22Rv1 (cell line): ENCODE data around the gene FAM131C.
"Not testable (repeated sequence)": the region's sequence is repeated elsewhere in the genome, so short reads cannot be mapped to it uniquely, and the experiment has no call there.

ENCODE experiments used
- H3K27ac ChIP-seq: fragments of 450-650 bp; 2 replicates; pipeline ENCODE4 v1.5.1; 2017
- ZFX ChIP-seq: fragments of 450-650 bp; IDR thresholded peaks from 2 replicates; pipeline ENCODE4 v1.6.1; 2017; ENCODE audit warnings: antibody characterized with exemption, borderline replicate concordance
- TF ChIP-seq, protein P1 (sequence below): fragments of 450-650 bp; IDR thresholded peaks from 2 replicates; pipeline ENCODE4 v1.5.1; 2017; ENCODE audit warnings: mild to moderate bottlenecking

FAM131C gene

DNA sequence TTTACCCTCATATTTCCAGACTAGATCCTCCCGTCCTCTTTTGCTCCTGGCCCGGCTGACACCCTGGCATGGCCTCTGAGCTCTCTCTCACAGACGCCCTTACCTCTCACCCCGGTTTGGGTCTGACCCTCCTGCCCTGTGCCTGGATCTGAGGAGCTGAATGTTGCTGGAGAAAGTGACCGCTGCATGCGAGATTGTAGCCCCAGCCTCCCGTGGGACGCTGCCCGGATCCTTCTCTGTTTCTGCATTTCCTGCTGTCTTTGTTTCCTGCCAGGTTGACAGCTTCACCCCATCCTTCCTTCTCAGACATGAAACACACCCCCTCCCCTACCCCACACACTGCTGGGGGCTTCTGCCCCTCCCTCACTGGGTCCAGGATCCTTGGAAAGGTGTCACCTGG, 9.5 kb downstream of the FAM131C start:
- no peak for TF ChIP-seq ZFX
- TF ChIP-seq, protein P1, sequence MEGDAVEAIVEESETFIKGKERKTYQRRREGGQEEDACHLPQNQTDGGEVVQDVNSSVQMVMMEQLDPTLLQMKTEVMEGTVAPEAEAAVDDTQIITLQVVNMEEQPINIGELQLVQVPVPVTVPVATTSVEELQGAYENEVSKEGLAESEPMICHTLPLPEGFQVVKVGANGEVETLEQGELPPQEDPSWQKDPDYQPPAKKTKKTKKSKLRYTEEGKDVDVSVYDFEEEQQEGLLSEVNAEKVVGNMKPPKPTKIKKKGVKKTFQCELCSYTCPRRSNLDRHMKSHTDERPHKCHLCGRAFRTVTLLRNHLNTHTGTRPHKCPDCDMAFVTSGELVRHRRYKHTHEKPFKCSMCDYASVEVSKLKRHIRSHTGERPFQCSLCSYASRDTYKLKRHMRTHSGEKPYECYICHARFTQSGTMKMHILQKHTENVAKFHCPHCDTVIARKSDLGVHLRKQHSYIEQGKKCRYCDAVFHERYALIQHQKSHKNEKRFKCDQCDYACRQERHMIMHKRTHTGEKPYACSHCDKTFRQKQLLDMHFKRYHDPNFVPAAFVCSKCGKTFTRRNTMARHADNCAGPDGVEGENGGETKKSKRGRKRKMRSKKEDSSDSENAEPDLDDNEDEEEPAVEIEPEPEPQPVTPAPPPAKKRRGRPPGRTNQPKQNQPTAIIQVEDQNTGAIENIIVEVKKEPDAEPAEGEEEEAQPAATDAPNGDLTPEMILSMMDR: no peak
- no peak overlapping the region for H3K27ac ChIP-seq

DNA sequence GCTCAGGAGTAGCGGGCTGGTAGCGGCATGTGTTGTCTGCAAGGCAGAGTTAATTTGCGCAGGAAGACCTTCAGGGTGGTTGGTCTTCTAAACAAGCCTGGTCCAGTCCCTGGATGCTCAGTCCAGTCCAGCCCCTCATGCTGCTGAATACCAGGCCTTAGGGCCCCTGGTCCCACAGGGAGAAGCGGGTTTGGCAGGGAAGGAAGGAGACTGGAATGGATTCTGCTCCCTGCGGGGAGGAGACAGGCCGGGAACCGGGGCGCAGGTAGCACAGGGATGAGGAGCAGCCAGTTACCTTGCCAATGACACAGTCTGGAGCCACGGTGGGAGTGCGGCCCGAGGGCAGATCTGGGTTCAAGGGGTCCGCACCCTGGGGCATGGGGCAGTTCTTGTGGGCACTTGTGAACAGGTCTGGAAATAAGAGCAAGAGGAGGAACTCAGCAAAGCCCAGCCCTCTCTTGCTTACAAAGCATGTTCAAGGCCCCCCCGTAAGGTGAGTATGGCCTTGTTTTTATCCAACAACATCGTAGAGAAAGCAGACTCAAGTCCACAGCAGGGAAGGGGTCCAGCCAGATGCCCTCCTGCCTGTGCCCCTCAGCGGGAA, 10.1 kb downstream of the FAM131C start:
- TF ChIP-seq ZFX: no peak
- TF ChIP-seq, protein P1: no peak
- no peak overlapping the region for H3K27ac ChIP-seq

DNA sequence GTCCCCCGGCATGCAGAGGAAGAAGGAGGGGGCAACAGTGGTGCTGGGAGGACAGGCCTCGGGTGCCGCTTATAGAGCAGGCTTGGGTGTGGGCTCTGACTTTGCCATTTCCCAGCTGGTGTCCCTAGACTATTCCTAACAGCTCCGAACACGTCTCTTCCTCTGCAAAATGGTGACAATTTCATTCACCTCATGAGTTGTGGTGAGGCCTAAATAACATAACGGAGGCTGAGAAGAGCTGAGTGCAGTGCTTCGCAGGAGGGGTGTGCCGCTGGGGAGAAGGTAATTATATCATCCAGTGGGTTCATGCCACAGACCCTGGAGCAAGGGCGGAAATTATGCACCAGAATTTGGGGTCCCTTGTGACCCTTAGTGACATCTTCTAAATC, 10.8 kb downstream of the FAM131C start:
- not testable (repeated sequence) for H3K27ac ChIP-seq

DNA sequence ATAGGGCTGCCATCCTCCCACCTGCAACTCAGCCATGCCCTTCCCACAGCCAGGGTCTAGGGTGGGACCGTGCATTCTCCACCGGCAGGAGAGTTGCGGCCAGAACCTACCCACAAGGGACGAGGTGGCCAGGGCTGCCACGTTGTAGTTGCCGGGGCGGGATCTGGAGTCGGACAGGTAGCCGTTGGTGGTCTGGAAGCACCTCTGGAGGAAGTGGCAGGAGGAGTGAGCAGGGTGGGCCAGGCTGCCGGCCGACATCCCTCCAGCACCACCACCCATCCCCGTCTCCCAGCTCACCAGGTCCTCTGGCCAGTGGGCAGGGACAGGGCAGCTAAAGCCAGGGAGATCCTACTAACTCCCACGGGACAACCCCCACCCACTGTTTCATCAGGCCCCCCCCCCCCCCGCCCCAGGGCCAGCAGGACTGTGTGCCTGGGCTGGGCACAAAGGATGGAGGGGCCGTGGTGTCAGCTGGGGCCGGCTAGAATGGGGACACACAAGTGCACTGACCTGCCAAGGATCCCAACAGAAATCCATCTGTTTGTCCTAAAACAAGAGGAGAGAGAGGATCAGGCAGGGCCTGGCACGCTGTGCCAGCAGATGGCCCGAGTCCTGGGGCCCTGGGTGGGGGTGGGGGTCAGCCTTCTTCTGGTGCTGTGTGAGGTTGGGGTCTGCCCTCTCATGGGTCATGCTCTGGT, 11.3 kb downstream of the FAM131C start:
- H3K27ac ChIP-seq: not testable (repeated sequence)

DNA sequence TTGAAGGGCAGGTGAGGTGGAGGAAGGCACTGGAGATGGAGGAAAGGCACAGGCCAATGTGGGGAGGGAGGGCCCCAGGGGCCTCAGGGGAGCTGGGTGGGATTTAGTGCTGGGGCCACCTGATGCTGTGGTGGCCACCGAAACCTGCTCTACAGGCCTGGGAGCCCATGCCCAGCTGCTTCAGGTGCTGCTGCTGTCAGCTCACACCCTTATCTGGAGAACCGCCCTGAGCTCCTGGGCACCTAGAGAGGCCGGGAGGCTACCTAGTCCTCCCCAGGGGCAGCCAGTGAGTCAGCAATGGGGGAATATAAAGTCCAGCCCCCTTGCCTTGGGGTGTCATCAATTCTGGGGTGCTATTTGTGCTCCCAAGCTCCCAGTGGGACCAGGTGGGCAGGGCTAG, 12.2 kb downstream of the FAM131C start:
- H3K27ac ChIP-seq: no peak overlapping the region
- TF ChIP-seq, protein P1: no peak
- no peak for TF ChIP-seq ZFX

DNA sequence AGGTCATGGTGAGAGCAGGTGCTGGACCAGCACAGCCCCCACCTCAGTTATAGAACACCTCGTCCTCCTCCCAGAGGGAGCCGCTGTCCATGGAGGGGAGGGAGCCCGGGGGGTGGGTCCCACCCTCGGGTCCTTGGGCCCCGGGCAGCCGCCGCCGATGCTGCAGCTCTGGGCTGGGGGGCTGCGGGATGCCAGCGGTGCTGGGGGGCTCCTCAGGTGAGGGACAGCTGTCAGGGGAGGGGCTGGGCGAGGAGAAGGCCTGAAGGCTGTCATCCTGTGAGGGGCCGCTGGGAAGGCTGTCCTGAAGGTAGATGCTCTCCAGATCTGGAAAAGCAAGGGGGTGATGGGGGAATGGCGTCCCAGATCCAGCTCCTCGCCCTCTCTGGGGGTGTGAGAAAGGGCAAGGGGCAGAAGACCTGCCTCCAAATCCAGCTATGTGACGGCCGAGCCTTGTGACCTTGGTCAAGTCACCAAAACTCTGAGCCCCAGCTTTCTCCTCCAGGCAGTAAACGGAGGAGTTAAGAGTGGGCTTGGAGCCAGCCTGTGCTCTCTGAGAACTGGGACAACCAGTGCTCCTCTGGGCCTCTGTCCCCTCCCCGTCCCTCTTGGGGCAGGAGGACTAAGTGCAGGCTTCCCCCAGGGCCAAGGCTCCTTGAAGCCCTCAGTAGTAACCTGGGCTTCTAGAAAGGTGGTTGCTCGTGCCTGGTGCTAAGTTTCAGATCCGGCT, 14.9 kb downstream of the FAM131C start:
- H3K27ac ChIP-seq: not testable (repeated sequence)

DNA sequence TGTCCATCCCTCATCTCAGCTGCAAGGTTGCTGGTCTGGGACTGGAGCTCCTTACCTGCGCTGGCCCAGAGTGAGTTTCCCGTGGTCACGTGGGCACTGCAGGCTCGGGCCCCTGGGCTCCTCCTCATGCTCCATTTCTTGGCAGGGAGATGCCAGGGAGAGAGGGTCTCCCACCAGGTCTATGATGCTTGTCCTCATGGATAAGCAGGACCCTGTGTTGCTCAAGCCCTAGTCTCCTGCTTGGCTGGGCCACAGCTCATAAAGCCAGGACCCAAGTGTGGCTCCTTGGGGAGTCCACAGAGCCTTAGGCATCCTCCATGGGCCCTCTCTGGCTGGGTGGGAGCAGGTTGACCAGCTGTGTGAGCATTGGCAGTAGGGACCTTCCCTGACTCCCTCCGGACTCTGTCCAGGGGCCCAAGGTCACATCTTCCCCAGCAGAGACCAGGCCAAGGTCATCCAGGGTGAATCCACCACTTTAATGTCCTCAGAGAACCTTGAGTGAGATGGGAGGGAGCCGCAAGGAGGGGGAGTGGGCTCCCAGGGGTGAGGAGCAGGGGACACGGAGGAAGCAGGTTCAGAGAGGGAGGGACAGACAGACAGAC, 16.0 kb downstream of the FAM131C start:
- H3K27ac ChIP-seq: not testable (repeated sequence)

DNA sequence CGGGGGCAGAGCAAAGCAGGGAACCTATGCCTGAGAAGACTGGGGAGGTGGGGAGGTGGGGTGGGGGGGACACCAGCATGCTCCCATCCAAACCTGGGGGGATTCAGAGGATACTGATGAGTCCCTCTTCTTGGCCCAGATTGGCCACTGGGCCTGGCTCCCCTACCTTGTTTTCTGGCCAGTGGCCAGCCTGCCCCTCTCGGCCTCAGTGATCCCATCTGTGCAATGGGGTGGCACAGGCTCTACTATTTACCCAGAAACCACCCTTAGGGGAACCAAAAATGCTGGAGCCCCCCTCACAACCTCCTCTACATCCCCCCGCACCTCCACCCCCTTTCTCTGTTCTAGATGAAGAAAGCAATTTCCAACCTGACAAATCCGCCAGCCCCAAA, 16.9 kb downstream of the FAM131C start:
- not testable (repeated sequence) for H3K27ac ChIP-seq

DNA sequence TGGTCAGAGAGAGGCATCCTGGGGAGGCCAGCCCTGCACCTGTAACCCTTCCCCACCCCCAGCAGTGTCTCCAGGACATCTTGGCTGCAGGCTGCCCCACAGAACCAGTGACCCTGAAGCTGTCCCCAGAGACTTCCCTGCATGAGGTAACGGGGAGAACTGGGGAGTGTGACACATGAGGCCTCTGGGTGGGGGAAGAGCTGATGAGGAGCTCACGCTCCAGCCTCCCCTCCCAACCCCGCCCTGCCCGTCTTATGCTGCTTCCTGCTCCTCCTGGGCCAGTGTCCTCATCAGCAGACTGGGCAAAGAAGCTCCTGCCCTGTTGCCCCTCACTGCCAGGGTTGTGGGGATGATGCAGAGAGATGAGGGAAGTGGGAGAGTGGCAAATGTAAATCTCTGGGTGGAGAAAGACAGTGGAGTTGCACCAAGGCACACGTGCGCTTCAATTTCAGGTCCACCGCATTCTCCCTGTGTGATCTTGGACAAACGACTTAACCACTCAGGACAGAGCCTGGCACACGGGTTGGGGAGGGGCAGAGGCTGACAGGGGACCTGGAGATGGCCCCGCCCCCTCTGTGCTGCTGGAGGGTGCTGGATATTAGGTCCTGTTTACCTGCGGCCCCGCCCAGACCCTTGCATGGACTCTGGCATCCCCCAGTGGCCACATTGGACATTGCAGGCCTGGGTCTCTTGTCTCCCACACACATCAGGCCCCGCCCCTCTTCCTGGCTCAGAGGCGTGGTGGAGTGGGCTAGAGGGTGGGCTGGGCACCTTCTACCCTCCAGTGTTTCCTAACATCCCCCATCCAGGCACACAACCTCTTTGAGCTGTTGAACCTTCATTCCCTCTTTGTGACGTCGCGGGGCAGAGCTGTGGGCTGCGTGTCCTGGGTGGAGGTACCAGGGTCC, 17.6 kb downstream of the FAM131C start:
- no peak overlapping the region for H3K27ac ChIP-seq
- TF ChIP-seq ZFX: no peak
- TF ChIP-seq, protein P1: peak; percentile 96
